ENCODE data around the gene KCTD10.

GRCh38 chr12:109436188-109436560 is 40.9 kb downstream of the KCTD10 start:
- TF ChIP-seq CTCF (IDR thresholded peaks at IDR 0.05) (no peak), POLR2A (IDR thresholded peaks at IDR 0.05) (no peak)
